ENCODE data around the gene VHLL.

The VHLL gene

GRCh38 chr1:156286061-156286460 lies 13.0 kb downstream of the VHLL start:
- peaks cover 10% of the 10 kb centered on the region for H3K4me1 ChIP-seq (ENCODE audit: control insufficient read depth, insufficient read depth, low read length)
- no peaks in the 10 kb centered on the region for H3K27me3 ChIP-seq (ENCODE audit: control insufficient read depth, insufficient read depth, low read length)
- H3K36me3 ChIP-seq (ENCODE audit: control insufficient read depth, insufficient read depth, low read length) = peaks cover 6% of the 10 kb centered on the region
- H3K9me3 ChIP-seq (ENCODE audit: control insufficient read depth, insufficient read depth, low read length) = no peaks in the 10 kb centered on the region
- no peak overlapping the region for H3K9ac ChIP-seq (ENCODE audit: low read depth, low read length)
- H3K4me3 ChIP-seq (ENCODE audit: low read depth, low read length) = no peak overlapping the region

GRCh38 chr1:156285437-156285836 lies 13.7 kb downstream of the VHLL start:
- Histone ChIP-seq H3K4me1 (ENCODE audit: control insufficient read depth, insufficient read depth, low read length) (peaks cover 10% of the 10 kb centered on the region), H3K36me3 (ENCODE audit: control insufficient read depth, insufficient read depth, low read length) (peaks cover 6% of the 10 kb centered on the region), H3K9ac (ENCODE audit: low read depth, low read length) (no peak overlapping the region), H3K4me3 (ENCODE audit: low read depth, low read length) (no peak overlapping the region), H3K9me3 (ENCODE audit: control insufficient read depth, insufficient read depth, low read length) (no peaks in the 10 kb centered on the region), H3K27me3 (ENCODE audit: control insufficient read depth, insufficient read depth, low read length) (no peaks in the 10 kb centered on the region)

- H3K4me1 ChIP-seq (ENCODE audit: control insufficient read depth, insufficient read depth, low read length) = peaks cover 10% of the 10 kb centered on the region
- peaks cover 9% of the 10 kb centered on the region for H3K36me3 ChIP-seq (ENCODE audit: control insufficient read depth, insufficient read depth, low read length)
- H3K9me3 ChIP-seq (ENCODE audit: control insufficient read depth, insufficient read depth, low read length) = no peaks in the 10 kb centered on the region
- no peak overlapping the region for H3K4me3 ChIP-seq (ENCODE audit: low read depth, low read length)
- no peaks in the 10 kb centered on the region for H3K27me3 ChIP-seq (ENCODE audit: control insufficient read depth, insufficient read depth, low read length)
- H3K9ac ChIP-seq (ENCODE audit: low read depth, low read length) = no peak overlapping the region
These were observed 14.3 kb downstream of the VHLL start for GRCh38 chr1:156284757-156285156.

- Histone ChIP-seq H3K36me3 (ENCODE audit: control insufficient read depth, insufficient read depth, low read length) (peaks cover 11% of the 10 kb centered on the region), H3K4me3 (ENCODE audit: low read depth, low read length) (peak within 1 kb of the TSS; percentile 83), H3K4me1 (ENCODE audit: control insufficient read depth, insufficient read depth, low read length) (peaks cover 10% of the 10 kb centered on the region), H3K9ac (ENCODE audit: low read depth, low read length) (peak within 1 kb of the TSS; percentile 89), H3K9me3 (ENCODE audit: control insufficient read depth, insufficient read depth, low read length) (no peaks in the 10 kb centered on the region), H3K27me3 (ENCODE audit: control insufficient read depth, insufficient read depth, low read length) (no peaks in the 10 kb centered on the region)
These were observed 15.0 kb downstream of the VHLL start, which contains the start of gene TMEM79 for GRCh38 chr1:156284112-156284511. TMEM79 (plus strand) TSS chr1:156284325; CDS start chr1:156285227, 902 bp downstream.

GRCh38 chr1:156283521-156283920 lies 15.6 kb downstream of the VHLL start:
- Histone ChIP-seq H3K27me3 (ENCODE audit: control insufficient read depth, insufficient read depth, low read length) (no peaks in the 10 kb centered on the region), H3K9me3 (ENCODE audit: control insufficient read depth, insufficient read depth, low read length) (no peaks in the 10 kb centered on the region), H3K4me3 (ENCODE audit: low read depth, low read length) (peak overlapping the region; percentile 83), H3K36me3 (ENCODE audit: control insufficient read depth, insufficient read depth, low read length) (peaks cover 15% of the 10 kb centered on the region), H3K4me1 (ENCODE audit: control insufficient read depth, insufficient read depth, low read length) (peaks cover 10% of the 10 kb centered on the region), H3K9ac (ENCODE audit: low read depth, low read length) (peak overlapping the region; percentile 89)

- H3K36me3 ChIP-seq (ENCODE audit: control insufficient read depth, insufficient read depth, low read length) = peaks cover 24% of the 10 kb centered on the region
These were observed 16.5 kb downstream of the VHLL start, which contains the start of gene SMG5 for GRCh38 chr1:156282479-156283222. SMG5 (minus strand) TSS chr1:156282825; CDS start chr1:156282680, 145 bp downstream.

GRCh38 chr1:156281693-156282478 lies 17.2 kb downstream of the VHLL start:
- Histone ChIP-seq H3K27me3 (ENCODE audit: control insufficient read depth, insufficient read depth, low read length) (no peaks in the 10 kb centered on the region), H3K9ac (ENCODE audit: low read depth, low read length) (peak overlapping the region; percentile 71), H3K4me1 (ENCODE audit: control insufficient read depth, insufficient read depth, low read length) (peaks cover 10% of the 10 kb centered on the region), H3K9me3 (ENCODE audit: control insufficient read depth, insufficient read depth, low read length) (no peaks in the 10 kb centered on the region), H3K4me3 (ENCODE audit: low read depth, low read length) (peak overlapping the region; percentile 83), H3K36me3 (ENCODE audit: control insufficient read depth, insufficient read depth, low read length) (peaks cover 30% of the 10 kb centered on the region)

More at GRCh38 chr1:156282479-156283222, 16.5 kb downstream of the VHLL start, which contains the start of gene SMG5:
- Histone ChIP-seq H3K9me3 (ENCODE audit: control insufficient read depth, insufficient read depth, low read length) (no peaks in the 10 kb centered on the region), H3K9ac (ENCODE audit: low read depth, low read length) (peak within 1 kb of the TSS; percentile 89), H3K4me3 (ENCODE audit: low read depth, low read length) (peak within 1 kb of the TSS; percentile 83), H3K27me3 (ENCODE audit: control insufficient read depth, insufficient read depth, low read length) (no peaks in the 10 kb centered on the region), H3K4me1 (ENCODE audit: control insufficient read depth, insufficient read depth, low read length) (peaks cover 10% of the 10 kb centered on the region)

- peaks cover 10% of the 10 kb centered on the region for H3K4me1 ChIP-seq (ENCODE audit: control insufficient read depth, insufficient read depth, low read length)
- no peaks in the 10 kb centered on the region for H3K9me3 ChIP-seq (ENCODE audit: control insufficient read depth, insufficient read depth, low read length)
- H3K27me3 ChIP-seq (ENCODE audit: control insufficient read depth, insufficient read depth, low read length) = no peaks in the 10 kb centered on the region
- H3K36me3 ChIP-seq (ENCODE audit: control insufficient read depth, insufficient read depth, low read length) = peaks cover 34% of the 10 kb centered on the region
- peak overlapping the region; percentile 83 for H3K4me3 ChIP-seq (ENCODE audit: low read depth, low read length)
- H3K9ac ChIP-seq (ENCODE audit: low read depth, low read length) = peak overlapping the region; percentile 71
These were observed 17.8 kb downstream of the VHLL start for GRCh38 chr1:156281281-156281680.

- H3K9me3 ChIP-seq (ENCODE audit: control insufficient read depth, insufficient read depth, low read length) = no peaks in the 10 kb centered on the region
- peaks cover 10% of the 10 kb centered on the region for H3K4me1 ChIP-seq (ENCODE audit: control insufficient read depth, insufficient read depth, low read length)
- peaks cover 41% of the 10 kb centered on the region for H3K36me3 ChIP-seq (ENCODE audit: control insufficient read depth, insufficient read depth, low read length)
- no peaks in the 10 kb centered on the region for H3K27me3 ChIP-seq (ENCODE audit: control insufficient read depth, insufficient read depth, low read length)
- H3K9ac ChIP-seq (ENCODE audit: low read depth, low read length) = no peak overlapping the region
- H3K4me3 ChIP-seq (ENCODE audit: low read depth, low read length) = no peak overlapping the region
These were observed 19.3 kb downstream of the VHLL start for GRCh38 chr1:156279837-156280236.

GRCh38 chr1:156276966-156277381 lies 22.1 kb downstream of the VHLL start:
- Histone ChIP-seq H3K36me3 (ENCODE audit: control insufficient read depth, insufficient read depth, low read length) (peaks cover 67% of the 10 kb centered on the region), H3K27me3 (ENCODE audit: control insufficient read depth, insufficient read depth, low read length) (no peaks in the 10 kb centered on the region), H3K9ac (ENCODE audit: low read depth, low read length) (no peak overlapping the region), H3K9me3 (ENCODE audit: control insufficient read depth, insufficient read depth, low read length) (no peaks in the 10 kb centered on the region), H3K4me1 (ENCODE audit: control insufficient read depth, insufficient read depth, low read length) (peaks cover 2% of the 10 kb centered on the region), H3K4me3 (ENCODE audit: low read depth, low read length) (no peak overlapping the region)

GRCh38 chr1:156276532-156276931 lies 22.6 kb downstream of the VHLL start:
- Histone ChIP-seq H3K9me3 (ENCODE audit: control insufficient read depth, insufficient read depth, low read length) (no peaks in the 10 kb centered on the region), H3K27me3 (ENCODE audit: control insufficient read depth, insufficient read depth, low read length) (no peaks in the 10 kb centered on the region), H3K36me3 (ENCODE audit: control insufficient read depth, insufficient read depth, low read length) (peaks cover 71% of the 10 kb centered on the region), H3K9ac (ENCODE audit: low read depth, low read length) (no peak overlapping the region), H3K4me1 (ENCODE audit: control insufficient read depth, insufficient read depth, low read length) (no peaks in the 10 kb centered on the region), H3K4me3 (ENCODE audit: low read depth, low read length) (no peak overlapping the region)

Measured in iPS-15b (cell line).